ENCODE measurements around the gene GTF3C2. TPM values are rescaled to one million over a fixed set of nuclear protein-coding genes. Genes with fewer than 3 reads are reported as not detected.

Gene GTF3C2
- total and polyA plus RNA-seq, 2 of the 13 experiments (the other 11 are each of a cell fraction or from before 2014, with no cell fraction given), result 77.5 to 130 TPM

- TF ChIP-seq, protein P1, sequence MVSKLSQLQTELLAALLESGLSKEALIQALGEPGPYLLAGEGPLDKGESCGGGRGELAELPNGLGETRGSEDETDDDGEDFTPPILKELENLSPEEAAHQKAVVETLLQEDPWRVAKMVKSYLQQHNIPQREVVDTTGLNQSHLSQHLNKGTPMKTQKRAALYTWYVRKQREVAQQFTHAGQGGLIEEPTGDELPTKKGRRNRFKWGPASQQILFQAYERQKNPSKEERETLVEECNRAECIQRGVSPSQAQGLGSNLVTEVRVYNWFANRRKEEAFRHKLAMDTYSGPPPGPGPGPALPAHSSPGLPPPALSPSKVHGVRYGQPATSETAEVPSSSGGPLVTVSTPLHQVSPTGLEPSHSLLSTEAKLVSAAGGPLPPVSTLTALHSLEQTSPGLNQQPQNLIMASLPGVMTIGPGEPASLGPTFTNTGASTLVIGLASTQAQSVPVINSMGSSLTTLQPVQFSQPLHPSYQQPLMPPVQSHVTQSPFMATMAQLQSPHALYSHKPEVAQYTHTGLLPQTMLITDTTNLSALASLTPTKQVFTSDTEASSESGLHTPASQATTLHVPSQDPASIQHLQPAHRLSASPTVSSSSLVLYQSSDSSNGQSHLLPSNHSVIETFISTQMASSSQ (IDR thresholded peaks at IDR 0.05; ENCODE audit: low read depth), result peak; percentile 73
- TF ChIP-seq, protein P1 (CRISPR knock-in tag; IDR thresholded peaks at IDR 0.05; ENCODE audit: borderline replicate concordance), result peak; percentile 91
- peak; percentile 97; the same call in 1 of the 2 replicates for TF ChIP-seq ZNF747 (CRISPR knock-in tag; IDR thresholded peaks at IDR 0.05; ENCODE audit: borderline replicate concordance)
- TF ChIP-seq KAT8 (CRISPR knock-in tag; IDR thresholded peaks at IDR 0.05), result peak; percentile 97
- TF ChIP-seq RCOR2 (CRISPR knock-in tag; IDR thresholded peaks at IDR 0.05), result peak; percentile 56; the same call in 1 of the 2 replicates
- TF ChIP-seq ZNF512 (CRISPR knock-in tag; IDR thresholded peaks at IDR 0.05), result peak; percentile 90; the same call in 1 of the 2 replicates
- peak; percentile 98; the same call in 1 of the 2 replicates for TF ChIP-seq ZNF691 (CRISPR knock-in tag; IDR thresholded peaks at IDR 0.05; ENCODE audit: borderline replicate concordance, low read depth)
- TF ChIP-seq ZFAT (CRISPR knock-in tag; conservative IDR thresholded peaks at IDR 0.05), result peak; percentile 82; the same call in 1 of the 2 replicates
- TF ChIP-seq NAIF1 (CRISPR knock-in tag; IDR thresholded peaks at IDR 0.05; ENCODE audit: borderline replicate concordance), result peak; percentile 98
- TF ChIP-seq ZBTB14 (CRISPR knock-in tag; IDR thresholded peaks at IDR 0.05), result peak; percentile 69
- TF ChIP-seq ZNF777 (CRISPR knock-in tag; IDR thresholded peaks at IDR 0.05), result peak; percentile 88
- TF ChIP-seq, protein P2, sequence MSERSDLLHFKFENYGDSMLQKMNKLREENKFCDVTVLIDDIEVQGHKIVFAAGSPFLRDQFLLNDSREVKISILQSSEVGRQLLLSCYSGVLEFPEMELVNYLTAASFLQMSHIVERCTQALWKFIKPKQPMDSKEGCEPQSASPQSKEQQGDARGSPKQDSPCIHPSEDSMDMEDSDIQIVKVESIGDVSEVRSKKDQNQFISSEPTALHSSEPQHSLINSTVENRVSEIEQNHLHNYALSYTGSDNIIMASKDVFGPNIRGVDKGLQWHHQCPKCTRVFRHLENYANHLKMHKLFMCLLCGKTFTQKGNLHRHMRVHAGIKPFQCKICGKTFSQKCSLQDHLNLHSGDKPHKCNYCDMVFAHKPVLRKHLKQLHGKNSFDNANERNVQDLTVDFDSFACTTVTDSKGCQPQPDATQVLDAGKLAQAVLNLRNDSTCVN (CRISPR knock-in tag; IDR thresholded peaks at IDR 0.05; ENCODE audit: borderline replicate concordance), result peak; percentile 86
- TF ChIP-seq SRSF9 (IDR thresholded peaks at IDR 0.05; ENCODE audit: borderline replicate concordance, insufficient read depth, low read depth, low read length, poor library complexity, severe bottlenecking), result no peak
- peak; percentile 99; the same call in 1 of the 2 replicates for TF ChIP-seq ZFP90 (CRISPR knock-in tag; IDR thresholded peaks at IDR 0.05; ENCODE audit: borderline replicate concordance)
- peak; percentile 38; the same call in 1 of the 2 replicates for TF ChIP-seq KLF13 (CRISPR knock-in tag; IDR thresholded peaks at IDR 0.05)
- TF ChIP-seq THAP11 (CRISPR knock-in tag; IDR thresholded peaks at IDR 0.05), result peak; percentile 99
- peak; percentile 45 for TF ChIP-seq ZNF205 (CRISPR knock-in tag; IDR thresholded peaks at IDR 0.05)
Measured at GRCh38 chr2:27370026-27370815, 13.7 kb upstream of the GTF3C2 start, which contains the start of the genes EIF2B4 and SNX17 (continued).
